Neural progenitor cell (in vitro differentiated cells): ENCODE data around the gene ZMIZ1. TPM values are rescaled to one million over a fixed set of nuclear protein-coding genes. Genes with fewer than 3 reads are reported as not detected.
A peak's percentile ranks its signal among the peaks of the same experiment; 100 is the strongest.

Experiments
- DNase-seq: peaks from one replicate; pipeline ENCODE4 v3.0.0-alpha.2; 2016; ENCODE audit warnings: low spot score
- H2AFZ ChIP-seq: fragments of 200-600 bp; sonication (generic); replicated peaks from 2 replicates; pipeline ENCODE4 v1.6.1; 2016; ENCODE audit warnings: antibody characterized with exemption
- H3F3A ChIP-seq: fragments of 200-600 bp; sonication (generic); 2 replicates; pipeline ENCODE4 v1.6.1; 2016; ENCODE audit warnings: antibody characterized with exemption, low read depth
- H3K27ac ChIP-seq: fragments of 200-600 bp; sonication (generic); 2 replicates; pipeline ENCODE4 v1.5.1; 2016; ENCODE audit warnings: mild to moderate bottlenecking
- H3K27me3 ChIP-seq: fragments of 200-600 bp; sonication (generic); 2 replicates; pipeline ENCODE4 v1.6.1; 2016; ENCODE audit warnings: mild to moderate bottlenecking, moderate library complexity
- H3K36me3 ChIP-seq: fragments of 200-600 bp; sonication (generic); 2 replicates; pipeline ENCODE4 v1.5.1; 2016
- H3K4me1 ChIP-seq: fragments of 200-600 bp; sonication (generic); 2 replicates; pipeline ENCODE4 v1.6.1; 2016; ENCODE audit warnings: mixed run types
- H3K4me2 ChIP-seq: fragments of 200-600 bp; sonication (generic); 2 replicates; pipeline ENCODE4 v1.6.1; 2016
- H3K4me3 ChIP-seq: fragments of 200-600 bp; sonication (generic); 2 replicates; pipeline ENCODE4 v1.5.1; 2016
- H3K79me2 ChIP-seq: fragments of 200-600 bp; sonication (generic); 2 replicates; pipeline ENCODE4 v1.6.1; 2016; ENCODE audit warnings: low read depth
- H3K9ac ChIP-seq: fragments of 200-600 bp; sonication (generic); 2 replicates; pipeline ENCODE4 v1.6.1; 2016
- H3K9me3 ChIP-seq: fragments of 200-600 bp; sonication (generic); 2 replicates; pipeline ENCODE4 v1.5.1; 2016; ENCODE audit warnings: low read depth
- H4K20me1 ChIP-seq: fragments of 200-600 bp; sonication (generic); 2 replicates; pipeline ENCODE4 v1.6.1; 2016; ENCODE audit warnings: low read depth
- H3K27ac Mint-ChIP-seq: 3 replicates; pipeline ENCODE4 v1.8.0; 2021; ENCODE audit warnings: mixed read lengths
- H3K27me3 Mint-ChIP-seq: 2 replicates; pipeline ENCODE4 v1.8.0; 2022; ENCODE audit warnings: low read depth, mild to moderate bottlenecking, inconsistent platforms, moderate library complexity, mixed read lengths; ENCODE audit not compliant: insufficient read depth
- H3K36me3 Mint-ChIP-seq: 3 replicates; pipeline ENCODE4 v1.8.0; 2021; ENCODE audit warnings: mixed read lengths
- H3K4me1 Mint-ChIP-seq: 3 replicates; pipeline ENCODE4 v1.8.0; 2021; ENCODE audit warnings: mixed read lengths
- H3K4me3 Mint-ChIP-seq: 3 replicates; pipeline ENCODE4 v1.8.0; 2021; ENCODE audit warnings: mild to moderate bottlenecking, moderate library complexity, mixed read lengths
- H3K9me3 Mint-ChIP-seq: 3 replicates; pipeline ENCODE4 v1.8.0; 2020; ENCODE audit warnings: mixed read lengths
- EZH2 ChIP-seq: fragments of 200-600 bp; sonication (generic); IDR thresholded peaks from 2 replicates; pipeline ENCODE4 v1.6.1; 2017; ENCODE audit warnings: antibody characterized with exemption, mild to moderate bottlenecking, moderate library complexity
- EZH2phosphoT487 ChIP-seq: fragments of 200-600 bp; sonication (generic); IDR thresholded peaks from 2 replicates; pipeline ENCODE4 v1.6.1; 2017; ENCODE audit warnings: antibody characterized with exemption
- total RNA-seq: library from RNA; depleted of rRNA; stranded (reverse); fragments of >200 nt; gene quantifications from 2 replicates; pipeline ENCODE4 v1.2.3, GENCODE V29; 2015; ENCODE audit warnings: low replicate concordance
- TF ChIP-seq, protein P1 (sequence below): fragments of 200-600 bp; sonication (generic); IDR thresholded peaks from 2 replicates; pipeline ENCODE4 v1.5.1; 2017; ENCODE audit warnings: antibody characterized with exemption, mild to moderate bottlenecking

Gene ZMIZ1
- total RNA-seq, 1 donor from 2014 or later = 5.8 TPM

- no peak overlapping the region for H3K4me3 ChIP-seq
- no peaks in the 10 kb centered on the region for H3K27me3 ChIP-seq
- H3K4me1 Mint-ChIP-seq = peaks cover 39% of the 10 kb centered on the region
- no peak overlapping the region for H3K27ac Mint-ChIP-seq
- peaks cover 8% of the 10 kb centered on the region for H3K4me1 ChIP-seq
- no peak overlapping the region for H3K9ac ChIP-seq
- no peaks in the 10 kb centered on the region for H3K36me3 ChIP-seq
- peak; percentile 90 for DNase-seq
- H3K27me3 Mint-ChIP-seq = peaks cover 8% of the 10 kb centered on the region
- H3K36me3 Mint-ChIP-seq = peaks cover 7% of the 10 kb centered on the region
- no peak for TF ChIP-seq EZH2phosphoT487
- TF ChIP-seq, protein P1, sequence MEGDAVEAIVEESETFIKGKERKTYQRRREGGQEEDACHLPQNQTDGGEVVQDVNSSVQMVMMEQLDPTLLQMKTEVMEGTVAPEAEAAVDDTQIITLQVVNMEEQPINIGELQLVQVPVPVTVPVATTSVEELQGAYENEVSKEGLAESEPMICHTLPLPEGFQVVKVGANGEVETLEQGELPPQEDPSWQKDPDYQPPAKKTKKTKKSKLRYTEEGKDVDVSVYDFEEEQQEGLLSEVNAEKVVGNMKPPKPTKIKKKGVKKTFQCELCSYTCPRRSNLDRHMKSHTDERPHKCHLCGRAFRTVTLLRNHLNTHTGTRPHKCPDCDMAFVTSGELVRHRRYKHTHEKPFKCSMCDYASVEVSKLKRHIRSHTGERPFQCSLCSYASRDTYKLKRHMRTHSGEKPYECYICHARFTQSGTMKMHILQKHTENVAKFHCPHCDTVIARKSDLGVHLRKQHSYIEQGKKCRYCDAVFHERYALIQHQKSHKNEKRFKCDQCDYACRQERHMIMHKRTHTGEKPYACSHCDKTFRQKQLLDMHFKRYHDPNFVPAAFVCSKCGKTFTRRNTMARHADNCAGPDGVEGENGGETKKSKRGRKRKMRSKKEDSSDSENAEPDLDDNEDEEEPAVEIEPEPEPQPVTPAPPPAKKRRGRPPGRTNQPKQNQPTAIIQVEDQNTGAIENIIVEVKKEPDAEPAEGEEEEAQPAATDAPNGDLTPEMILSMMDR = peak; percentile 92
- no peaks in the 10 kb centered on the region for H3K9me3 ChIP-seq
- no peak overlapping the region for H2AFZ ChIP-seq
- H3K4me2 ChIP-seq = no peak overlapping the region
- H3K9me3 Mint-ChIP-seq = no peaks in the 10 kb centered on the region
- peaks cover 32% of the 10 kb centered on the region for H4K20me1 ChIP-seq
- no peak overlapping the region for H3K4me3 Mint-ChIP-seq
- peaks cover 14% of the 10 kb centered on the region for H3F3A ChIP-seq
- no peak overlapping the region for H3K27ac ChIP-seq
- H3K79me2 ChIP-seq = no peaks in the 10 kb centered on the region
These were observed 128.0 kb downstream of the ZMIZ1 start for GRCh38 chr10:79196470-79197461.

- H3K4me3 Mint-ChIP-seq = no peak overlapping the region
- peaks cover 35% of the 10 kb centered on the region for H4K20me1 ChIP-seq
These were observed 128.8 kb downstream of the ZMIZ1 start for GRCh38 chr10:79197558-79197957.

GRCh38 chr10:79200346-79200745, 131.6 kb downstream of the ZMIZ1 start:
- H3K9me3 ChIP-seq = no peaks in the 10 kb centered on the region
- H3K36me3 ChIP-seq = no peaks in the 10 kb centered on the region

More at GRCh38 chr10:79197558-79197957, 128.8 kb downstream of the ZMIZ1 start:
- no peak overlapping the region for H3K27ac Mint-ChIP-seq
- Histone ChIP-seq H3K4me2 (no peak overlapping the region), H3K4me3 (no peak overlapping the region), H3K79me2 (no peaks in the 10 kb centered on the region), H3K4me1 (peaks cover 8% of the 10 kb centered on the region), H3F3A (peaks cover 14% of the 10 kb centered on the region), H2AFZ (no peak overlapping the region), H3K36me3 (no peaks in the 10 kb centered on the region), H3K27ac (no peak overlapping the region), H3K9me3 (no peaks in the 10 kb centered on the region), H3K9ac (no peak overlapping the region), H3K27me3 (no peaks in the 10 kb centered on the region)
- DNase-seq = no peak
- TF ChIP-seq EZH2 (no peak), EZH2phosphoT487 (no peak)
- TF ChIP-seq, protein P1 = no peak
- no peaks in the 10 kb centered on the region for H3K9me3 Mint-ChIP-seq
- peaks cover 6% of the 10 kb centered on the region for H3K36me3 Mint-ChIP-seq
- peaks cover 34% of the 10 kb centered on the region for H3K4me1 Mint-ChIP-seq
- peaks cover 8% of the 10 kb centered on the region for H3K27me3 Mint-ChIP-seq

More at GRCh38 chr10:79200346-79200745, 131.6 kb downstream of the ZMIZ1 start:
- no peak overlapping the region for H3K9ac ChIP-seq
- H3K79me2 ChIP-seq = no peaks in the 10 kb centered on the region
- Mint-ChIP-seq H3K9me3 (no peaks in the 10 kb centered on the region), H3K27ac (no peak overlapping the region), H3K4me3 (no peak overlapping the region), H3K27me3 (peaks cover 2% of the 10 kb centered on the region), H3K4me1 (peaks cover 17% of the 10 kb centered on the region), H3K36me3 (peaks cover 17% of the 10 kb centered on the region)
- H3K4me3 ChIP-seq = no peak overlapping the region
- no peak overlapping the region for H3K27ac ChIP-seq
- H3F3A ChIP-seq = no peaks in the 10 kb centered on the region
- no peaks in the 10 kb centered on the region for H3K27me3 ChIP-seq
- no peak overlapping the region for H2AFZ ChIP-seq
- TF ChIP-seq EZH2 = no peak
- TF ChIP-seq, protein P1 = no peak
- TF ChIP-seq EZH2phosphoT487 = no peak
- peaks cover 19% of the 10 kb centered on the region for H4K20me1 ChIP-seq
- no peak for DNase-seq
- H3K4me2 ChIP-seq = no peak overlapping the region
- H3K4me1 ChIP-seq = no peaks in the 10 kb centered on the region
